ENCODE measurements around the gene RPGRIP1L. TPM values are rescaled to one million over a fixed set of nuclear protein-coding genes. Genes with fewer than 3 reads are reported as not detected.

RPGRIP1L gene
- total and polyA plus RNA-seq, 2 of the 13 experiments (the other 11 are each of a cell fraction or from before 2014, with no cell fraction given): 5.0 to 13.5 TPM

- TF ChIP-seq ZNF18 (CRISPR knock-in tag; IDR thresholded peaks at IDR 0.05; ENCODE audit: insufficient replicate concordance) (no peak), CEBPB (IDR thresholded peaks at IDR 0.05; ENCODE audit: borderline replicate concordance, low read depth, low read length) (no peak), SP1 (IDR thresholded peaks at IDR 0.05) (no peak), SP1 (CRISPR knock-in tag; IDR thresholded peaks at IDR 0.05) (peak; percentile 32; the same call in 1 of the 2 replicates), IRF1 (CRISPR knock-in tag; IDR thresholded peaks at IDR 0.05; ENCODE audit: low read depth) (0 out of 2 replicates have a peak, but pooled peaks have one; percentile 36), AGO2 (optimal IDR thresholded peaks at IDR 0.05; ENCODE audit: low read depth, low read length) (no peak), MLLT10 (CRISPR knock-in tag; IDR thresholded peaks at IDR 0.05) (no peak), ZNF331 (CRISPR knock-in tag; IDR thresholded peaks at IDR 0.05) (peak; percentile 76), ZNF20 (CRISPR knock-in tag; IDR thresholded peaks at IDR 0.05) (no peak), ATF3 (CRISPR knock-in tag; IDR thresholded peaks at IDR 0.05) (no peak), RARG (CRISPR knock-in tag; IDR thresholded peaks at IDR 0.05; ENCODE audit: low read depth) (no peak), SIX1 (CRISPR knock-in tag; IDR thresholded peaks at IDR 0.05; ENCODE audit: borderline replicate concordance) (no peak), ZNF790 (CRISPR knock-in tag; IDR thresholded peaks at IDR 0.05; ENCODE audit: borderline replicate concordance) (peak; percentile 53; the same call in 1 of the 2 replicates), ZSCAN29 (CRISPR knock-in tag; conservative IDR thresholded peaks at IDR 0.05) (peak; percentile 76; the same call in 1 of the 2 replicates), E2F2 (CRISPR knock-in tag; IDR thresholded peaks at IDR 0.05; ENCODE audit: borderline replicate concordance) (peak; percentile 59), ZNF609 (CRISPR knock-in tag; IDR thresholded peaks at IDR 0.05; ENCODE audit: borderline replicate concordance) (no peak; the same call in 1 of the 2 replicates), ZNF550 (CRISPR knock-in tag; IDR thresholded peaks at IDR 0.05; ENCODE audit: borderline replicate concordance) (no peak), IKZF1 (IDR thresholded peaks at IDR 0.05) (no peak), ZFP36L2 (CRISPR knock-in tag; IDR thresholded peaks at IDR 0.05) (peak; percentile 18; the same call in 1 of the 2 replicates), NKX3-1 (CRISPR knock-in tag; IDR thresholded peaks at IDR 0.05) (peak; percentile 49; the same call in 1 of the 2 replicates), ARHGAP35 (CRISPR knock-in tag; IDR thresholded peaks at IDR 0.05; ENCODE audit: borderline replicate concordance) (peak; percentile 50; the same call in 1 of the 2 replicates)
Measured at GRCh38 chr16:53703590-53704444, at the start of gene RPGRIP1L, which contains the start of gene FTO (continued).
